Kidney epithelial cell (primary cell): ENCODE data around the gene MORN1. TPM values are rescaled to one million over a fixed set of nuclear protein-coding genes. Genes with fewer than 3 reads are reported as not detected.

Source experiments
- DNase-seq: peaks from one replicate; pipeline ENCODE4 v3.0.0-alpha.2; 2010; ENCODE audit warnings: low read depth
- H3K27me3 ChIP-seq: 2 replicates; pipeline ENCODE4 v1.6.0; 2011; ENCODE audit warnings: low read length; ENCODE audit not compliant: control insufficient read depth, insufficient read depth
- H3K36me3 ChIP-seq: 2 replicates; pipeline ENCODE4 v1.5.1; 2011; ENCODE audit warnings: low read length; ENCODE audit not compliant: control insufficient read depth, insufficient read depth
- H3K4me3 ChIP-seq: 2 replicates; pipeline ENCODE4 v1.5.1; 2011; ENCODE audit warnings: low read depth, mild to moderate bottlenecking, control low read depth, low read length
- total RNA-seq: library from RNA; depleted of rRNA; stranded (reverse); fragments of >200 nt; gene quantifications from 2 replicates; pipeline ENCODE4 v1.2.3, GENCODE V29; 2015
- TF ChIP-seq, protein P1 (sequence below): IDR thresholded peaks from 2 replicates; pipeline ENCODE4 v1.5.1; 2011; ENCODE audit warnings: mild to moderate bottlenecking, moderate library complexity, low read length, control low read depth, inconsistent platforms; ENCODE audit not compliant: insufficient read depth, poor library complexity, severe bottlenecking

The MORN1 gene
- total RNA-seq, 1 donor from 2014 or later, result 8.4 TPM

DNA sequence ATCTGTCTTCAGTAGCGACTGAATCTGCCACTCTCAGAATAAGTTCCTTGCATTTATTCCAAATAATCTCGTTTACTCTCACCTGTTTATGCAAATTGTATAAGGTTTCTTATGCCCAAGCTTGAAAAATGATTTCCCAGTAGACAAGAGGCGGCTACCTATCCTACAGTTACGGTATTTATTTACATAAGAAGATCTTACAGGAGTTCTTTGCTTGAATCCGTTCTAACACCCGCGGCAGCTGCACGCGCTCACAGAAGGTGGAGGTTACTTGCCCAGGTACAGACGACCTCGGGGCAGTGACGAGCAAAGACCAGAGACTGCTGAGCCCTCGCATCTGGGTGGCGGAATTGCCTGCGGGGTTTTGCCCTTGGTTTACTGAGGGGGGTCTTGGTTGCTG lies 83.4 kb downstream of the MORN1 start:
- no peak overlapping the region for H3K4me3 ChIP-seq
- peaks cover 1% of the 10 kb centered on the region for H3K36me3 ChIP-seq
- H3K27me3 ChIP-seq, result no peaks in the 10 kb centered on the region
- no peak for DNase-seq
- TF ChIP-seq, protein P1, sequence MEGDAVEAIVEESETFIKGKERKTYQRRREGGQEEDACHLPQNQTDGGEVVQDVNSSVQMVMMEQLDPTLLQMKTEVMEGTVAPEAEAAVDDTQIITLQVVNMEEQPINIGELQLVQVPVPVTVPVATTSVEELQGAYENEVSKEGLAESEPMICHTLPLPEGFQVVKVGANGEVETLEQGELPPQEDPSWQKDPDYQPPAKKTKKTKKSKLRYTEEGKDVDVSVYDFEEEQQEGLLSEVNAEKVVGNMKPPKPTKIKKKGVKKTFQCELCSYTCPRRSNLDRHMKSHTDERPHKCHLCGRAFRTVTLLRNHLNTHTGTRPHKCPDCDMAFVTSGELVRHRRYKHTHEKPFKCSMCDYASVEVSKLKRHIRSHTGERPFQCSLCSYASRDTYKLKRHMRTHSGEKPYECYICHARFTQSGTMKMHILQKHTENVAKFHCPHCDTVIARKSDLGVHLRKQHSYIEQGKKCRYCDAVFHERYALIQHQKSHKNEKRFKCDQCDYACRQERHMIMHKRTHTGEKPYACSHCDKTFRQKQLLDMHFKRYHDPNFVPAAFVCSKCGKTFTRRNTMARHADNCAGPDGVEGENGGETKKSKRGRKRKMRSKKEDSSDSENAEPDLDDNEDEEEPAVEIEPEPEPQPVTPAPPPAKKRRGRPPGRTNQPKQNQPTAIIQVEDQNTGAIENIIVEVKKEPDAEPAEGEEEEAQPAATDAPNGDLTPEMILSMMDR, result no peak

- H3K27me3 ChIP-seq, result no peaks in the 10 kb centered on the region
- peaks cover 1% of the 10 kb centered on the region for H3K36me3 ChIP-seq
- TF ChIP-seq, protein P1, result no peak
- H3K4me3 ChIP-seq, result no peak overlapping the region
- DNase-seq, result no peak
Measured at GRCh38 chr1:2307064-2307605, 84.2 kb downstream of the MORN1 start.

- no peaks in the 10 kb centered on the region for H3K27me3 ChIP-seq
- TF ChIP-seq, protein P1, result no peak
- no peak overlapping the region for H3K4me3 ChIP-seq
- DNase-seq, result no peak
- H3K36me3 ChIP-seq, result peaks cover 1% of the 10 kb centered on the region
Measured at GRCh38 chr1:2306151-2306978, 85.0 kb downstream of the MORN1 start.

DNA sequence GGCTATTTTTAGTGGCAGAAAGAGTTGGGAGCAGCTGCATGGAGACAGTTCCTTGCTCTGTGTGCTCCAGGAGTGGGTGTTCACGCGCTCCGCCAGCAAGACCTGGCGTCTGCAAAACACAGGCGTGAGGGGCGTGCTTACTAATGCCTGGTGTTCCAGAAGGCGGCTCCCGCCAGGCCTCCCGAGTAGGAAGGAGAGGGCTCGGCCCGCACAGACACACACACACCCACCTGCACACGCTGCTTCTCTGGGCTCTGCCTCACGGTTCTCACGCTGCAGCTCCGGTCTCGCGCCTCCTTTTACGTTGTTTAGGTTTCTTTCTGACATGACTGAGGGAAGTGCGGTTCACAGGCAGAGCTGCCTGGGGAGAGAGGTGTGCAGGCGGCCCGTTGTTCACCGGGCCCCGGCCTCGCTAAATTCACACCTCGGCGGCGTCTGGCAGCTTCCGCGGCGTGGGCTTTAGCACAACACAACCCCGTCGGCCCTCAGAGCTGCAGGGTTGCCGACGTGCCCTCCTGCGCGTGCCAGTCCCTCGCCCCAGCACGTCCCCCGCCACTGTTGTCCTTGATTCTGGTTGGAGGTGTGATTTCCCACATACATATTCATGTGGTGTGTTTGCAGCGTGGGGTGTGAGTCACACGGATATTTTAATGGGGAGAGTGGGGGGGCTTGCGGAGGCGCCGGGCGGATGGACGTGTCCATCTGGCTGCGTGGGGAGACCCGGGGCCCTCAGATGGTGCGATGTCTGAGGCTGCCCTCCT lies 86.3 kb downstream of the MORN1 start:
- Histone ChIP-seq H3K4me3 (no peak overlapping the region), H3K36me3 (peaks cover 1% of the 10 kb centered on the region), H3K27me3 (no peaks in the 10 kb centered on the region)
- DNase-seq, result no peak
- TF ChIP-seq, protein P1, result no peak

GRCh38 chr1:2304282-2304681 lies 87.1 kb downstream of the MORN1 start:
- TF ChIP-seq, protein P1, result no peak
- no peak for DNase-seq
- Histone ChIP-seq H3K4me3 (no peak overlapping the region), H3K36me3 (peaks cover 1% of the 10 kb centered on the region), H3K27me3 (no peaks in the 10 kb centered on the region)
